ENCODE measurements around the gene SOST. TPM values are rescaled to one million over a fixed set of nuclear protein-coding genes. Genes with fewer than 3 reads are reported as not detected.

SOST gene
- polyA plus RNA-seq, 2 of the 4 experiments (the other 2 are of a cell fraction): 0.03 to 0.05 TPM

DNA sequence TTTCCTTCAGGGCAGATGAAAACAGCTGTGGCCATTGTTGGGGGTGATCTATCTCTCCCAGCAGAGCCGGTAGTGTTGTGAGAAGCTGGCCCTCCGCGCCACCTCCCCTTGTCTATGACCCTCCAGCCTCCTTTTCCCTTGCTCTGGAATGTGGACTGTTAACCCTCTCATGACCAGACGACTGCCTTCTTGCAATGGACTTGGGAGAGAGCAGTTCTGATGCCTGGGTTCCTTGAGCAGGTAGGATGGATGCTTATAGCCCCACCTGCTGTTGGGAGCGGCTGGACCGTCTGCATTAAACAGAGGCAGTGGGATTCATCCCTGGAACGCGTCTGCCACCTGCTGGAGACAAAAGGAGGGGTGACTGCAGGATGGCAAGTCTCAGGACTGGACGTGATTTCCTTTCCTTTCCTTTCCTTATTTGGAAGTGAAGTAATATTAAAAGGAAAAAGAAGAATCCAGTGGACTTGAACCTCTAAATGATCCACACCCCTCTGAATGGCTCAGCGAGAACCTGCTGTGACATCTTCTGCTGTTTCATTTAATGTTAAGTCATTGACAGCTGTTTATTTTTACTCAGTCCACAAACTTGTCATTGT lies 1.8 kb upstream of the SOST start (continued):
- TF ChIP-seq MAX (IDR thresholded peaks at IDR 0.05) (peak; percentile 43; the same call in 1 of the 2 replicates), CBX8 (IDR thresholded peaks at IDR 0.05) (no peak), USF2 (IDR thresholded peaks at IDR 0.05) (no peak), RNF2 (IDR thresholded peaks at IDR 0.05; ENCODE audit: borderline replicate concordance, low read depth) (no peak), JUNB (IDR thresholded peaks at IDR 0.05) (no peak), FOXS1 (CRISPR knock-in tag; IDR thresholded peaks at IDR 0.05) (no peak), ESRRA (IDR thresholded peaks at IDR 0.05; ENCODE audit: borderline replicate concordance, low read length) (no peak), BHLHE40 (IDR thresholded peaks at IDR 0.05; ENCODE audit: low read depth, low read length) (no peak), HDAC2 (IDR thresholded peaks at IDR 0.05) (no peak), REST (IDR thresholded peaks at IDR 0.05) (no peak), HES2 (IDR thresholded peaks at IDR 0.05) (no peak), HEYL (CRISPR knock-in tag; IDR thresholded peaks at IDR 0.05) (no peak), RCOR1 (IDR thresholded peaks at IDR 0.05; ENCODE audit: low read depth, low read length) (peak; percentile 68; the same call in 1 of the 2 replicates), PBX3 (IDR thresholded peaks at IDR 0.05) (no peak), CHD2 (IDR thresholded peaks at IDR 0.05; ENCODE audit: low read length, partially characterized antibody) (no peak), KDM1A (IDR thresholded peaks at IDR 0.05; ENCODE audit: low read depth) (no peak), HOXB13 (CRISPR knock-in tag; IDR thresholded peaks at IDR 0.05; ENCODE audit: low read depth) (no peak), NR3C1 (IDR thresholded peaks at IDR 0.05) (no peak), CBX2 (IDR thresholded peaks at IDR 0.05; ENCODE audit: borderline replicate concordance, low read depth) (no peak), TP53 (CRISPR knock-in tag; IDR thresholded peaks at IDR 0.05) (no peak), FOSB (CRISPR knock-in tag; IDR thresholded peaks at IDR 0.05) (no peak)
- TF ChIP-seq, protein P1, sequence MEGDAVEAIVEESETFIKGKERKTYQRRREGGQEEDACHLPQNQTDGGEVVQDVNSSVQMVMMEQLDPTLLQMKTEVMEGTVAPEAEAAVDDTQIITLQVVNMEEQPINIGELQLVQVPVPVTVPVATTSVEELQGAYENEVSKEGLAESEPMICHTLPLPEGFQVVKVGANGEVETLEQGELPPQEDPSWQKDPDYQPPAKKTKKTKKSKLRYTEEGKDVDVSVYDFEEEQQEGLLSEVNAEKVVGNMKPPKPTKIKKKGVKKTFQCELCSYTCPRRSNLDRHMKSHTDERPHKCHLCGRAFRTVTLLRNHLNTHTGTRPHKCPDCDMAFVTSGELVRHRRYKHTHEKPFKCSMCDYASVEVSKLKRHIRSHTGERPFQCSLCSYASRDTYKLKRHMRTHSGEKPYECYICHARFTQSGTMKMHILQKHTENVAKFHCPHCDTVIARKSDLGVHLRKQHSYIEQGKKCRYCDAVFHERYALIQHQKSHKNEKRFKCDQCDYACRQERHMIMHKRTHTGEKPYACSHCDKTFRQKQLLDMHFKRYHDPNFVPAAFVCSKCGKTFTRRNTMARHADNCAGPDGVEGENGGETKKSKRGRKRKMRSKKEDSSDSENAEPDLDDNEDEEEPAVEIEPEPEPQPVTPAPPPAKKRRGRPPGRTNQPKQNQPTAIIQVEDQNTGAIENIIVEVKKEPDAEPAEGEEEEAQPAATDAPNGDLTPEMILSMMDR (IDR thresholded peaks at IDR 0.05): peak; percentile 100
- TF ChIP-seq, protein P2, sequence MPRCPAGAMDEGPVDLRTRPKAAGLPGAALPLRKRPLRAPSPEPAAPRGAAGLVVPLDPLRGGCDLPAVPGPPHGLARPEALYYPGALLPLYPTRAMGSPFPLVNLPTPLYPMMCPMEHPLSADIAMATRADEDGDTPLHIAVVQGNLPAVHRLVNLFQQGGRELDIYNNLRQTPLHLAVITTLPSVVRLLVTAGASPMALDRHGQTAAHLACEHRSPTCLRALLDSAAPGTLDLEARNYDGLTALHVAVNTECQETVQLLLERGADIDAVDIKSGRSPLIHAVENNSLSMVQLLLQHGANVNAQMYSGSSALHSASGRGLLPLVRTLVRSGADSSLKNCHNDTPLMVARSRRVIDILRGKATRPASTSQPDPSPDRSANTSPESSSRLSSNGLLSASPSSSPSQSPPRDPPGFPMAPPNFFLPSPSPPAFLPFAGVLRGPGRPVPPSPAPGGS (IDR thresholded peaks at IDR 0.05): no peak
- TF ChIP-seq, protein P3, sequence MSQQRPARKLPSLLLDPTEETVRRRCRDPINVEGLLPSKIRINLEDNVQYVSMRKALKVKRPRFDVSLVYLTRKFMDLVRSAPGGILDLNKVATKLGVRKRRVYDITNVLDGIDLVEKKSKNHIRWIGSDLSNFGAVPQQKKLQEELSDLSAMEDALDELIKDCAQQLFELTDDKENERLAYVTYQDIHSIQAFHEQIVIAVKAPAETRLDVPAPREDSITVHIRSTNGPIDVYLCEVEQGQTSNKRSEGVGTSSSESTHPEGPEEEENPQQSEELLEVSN (IDR thresholded peaks at IDR 0.05; ENCODE audit: borderline replicate concordance, low read depth): no peak
